Endothelial cell (in vitro differentiated cells): Measurements from ENCODE around the gene PSME3IP1. TPM values are rescaled to one million over a fixed set of nuclear protein-coding genes. Genes with fewer than 3 reads are reported as not detected.

Experiments used
- DNase-seq: peaks from one replicate; pipeline ENCODE4 v3.0.0; 2021; ENCODE audit warnings: low spot score
- H3K27ac Mint-ChIP-seq: one replicate; pipeline ENCODE4 v1.8.0; 2021; ENCODE audit warnings: mixed read lengths, inconsistent platforms; ENCODE audit not compliant: unreplicated experiment
- H3K27me3 Mint-ChIP-seq: one replicate; pipeline ENCODE4 v1.8.0; 2021; ENCODE audit warnings: mild to moderate bottlenecking, moderate library complexity, mixed read lengths, inconsistent platforms; ENCODE audit not compliant: unreplicated experiment
- H3K36me3 Mint-ChIP-seq: one replicate; pipeline ENCODE4 v1.8.0; 2021; ENCODE audit warnings: mild to moderate bottlenecking, low read depth, mixed read lengths, inconsistent platforms; ENCODE audit not compliant: unreplicated experiment
- H3K4me1 Mint-ChIP-seq: one replicate; pipeline ENCODE4 v1.8.0; 2021; ENCODE audit warnings: mild to moderate bottlenecking, mixed read lengths, inconsistent platforms; ENCODE audit not compliant: unreplicated experiment
- H3K4me3 Mint-ChIP-seq: one replicate; pipeline ENCODE4 v1.8.0; 2021; ENCODE audit warnings: mild to moderate bottlenecking, mixed read lengths, inconsistent platforms; ENCODE audit not compliant: unreplicated experiment
- H3K9me3 Mint-ChIP-seq: one replicate; pipeline ENCODE4 v1.8.0; 2021; ENCODE audit warnings: mixed read lengths, inconsistent platforms; ENCODE audit not compliant: unreplicated experiment
- CTCF ChIP-seq: fragments of 200-600 bp; sonication (generic); IDR thresholded peaks from one replicate; pipeline ENCODE4 v1.5.0; 2021; ENCODE audit warnings: antibody characterized with exemption; ENCODE audit not compliant: unreplicated experiment
- total RNA-seq: library from RNA; stranded (reverse); fragmentation: NEBNext Ultra II Directional; extraction: Animal tissue kit (Norgen Biotek cat#: 25700); gene quantifications from one replicate; pipeline ENCODE4 v1.2.1, GENCODE V29; 2021; ENCODE audit not compliant: unreplicated experiment

The PSME3IP1 gene
- total RNA-seq, 1 donor from 2014 or later = 84.8 TPM

- Mint-ChIP-seq H3K4me3 (peak overlapping the region; percentile 65), H3K27me3 (peaks cover 24% of the 10 kb centered on the region), H3K36me3 (peaks cover 35% of the 10 kb centered on the region), H3K9me3 (no peaks in the 10 kb centered on the region), H3K27ac (peak overlapping the region; percentile 97), H3K4me1 (peaks cover 50% of the 10 kb centered on the region)
- no peak for DNase-seq
- TF ChIP-seq CTCF = no peak
These were observed 48.1 kb downstream of the PSME3IP1 start for GRCh38 chr16:57137566-57138273.

GRCh38 chr16:57137043-57137442 lies 48.8 kb downstream of the PSME3IP1 start:
- H3K27me3 Mint-ChIP-seq = peaks cover 21% of the 10 kb centered on the region

GRCh38 chr16:57134982-57135381 lies 50.9 kb downstream of the PSME3IP1 start:
- peaks cover 37% of the 10 kb centered on the region for H3K4me1 Mint-ChIP-seq
- no peaks in the 10 kb centered on the region for H3K9me3 Mint-ChIP-seq
- H3K27me3 Mint-ChIP-seq = peaks cover 20% of the 10 kb centered on the region
- no peak for TF ChIP-seq CTCF
- peaks cover 32% of the 10 kb centered on the region for H3K36me3 Mint-ChIP-seq
- DNase-seq = no peak
- no peak overlapping the region for H3K4me3 Mint-ChIP-seq
- no peak overlapping the region for H3K27ac Mint-ChIP-seq

More at GRCh38 chr16:57137043-57137442, 48.8 kb downstream of the PSME3IP1 start:
- H3K4me1 Mint-ChIP-seq = peaks cover 47% of the 10 kb centered on the region
- no peak for TF ChIP-seq CTCF
- no peak overlapping the region for H3K4me3 Mint-ChIP-seq
- peaks cover 32% of the 10 kb centered on the region for H3K36me3 Mint-ChIP-seq
- no peaks in the 10 kb centered on the region for H3K9me3 Mint-ChIP-seq
- DNase-seq = no peak
- H3K27ac Mint-ChIP-seq = no peak overlapping the region

GRCh38 chr16:57133886-57134285 lies 52.0 kb downstream of the PSME3IP1 start:
- Mint-ChIP-seq H3K4me3 (no peak overlapping the region), H3K36me3 (peaks cover 24% of the 10 kb centered on the region), H3K9me3 (no peaks in the 10 kb centered on the region), H3K27ac (no peak overlapping the region), H3K27me3 (peaks cover 18% of the 10 kb centered on the region), H3K4me1 (peaks cover 26% of the 10 kb centered on the region)
- no peak for TF ChIP-seq CTCF
- no peak for DNase-seq

- Mint-ChIP-seq H3K4me3 (no peak overlapping the region), H3K4me1 (peaks cover 17% of the 10 kb centered on the region), H3K27me3 (peaks cover 17% of the 10 kb centered on the region), H3K36me3 (peaks cover 21% of the 10 kb centered on the region), H3K9me3 (no peaks in the 10 kb centered on the region), H3K27ac (no peak overlapping the region)
- no peak for TF ChIP-seq CTCF
- no peak for DNase-seq
These were observed 52.8 kb downstream of the PSME3IP1 start for GRCh38 chr16:57133031-57133430.
